Upper lobe of left lung (tissue), 4 donors: ENCODE results near the gene KSR2.

Experiments
- EP300 ChIP-seq, 4 donors: sonication (generic); formaldehyde crosslinking; IDR thresholded peaks; one replicate each; pipeline ENCODE4 v1.5.1; 2017; ENCODE audit warnings: antibody characterized with exemption in 4 of 4, control low read depth in 2 of 4
- POLR2AphosphoS5 ChIP-seq, 2 donors: sonication (generic); formaldehyde crosslinking; IDR thresholded peaks; one replicate each; pipeline ENCODE4 v1.5.1; 2017; ENCODE audit warnings: antibody characterized with exemption in 2 of 2
- TF ChIP-seq, protein P1 (sequence below), 6 experiments: fragments of 450-650 bp in 4 of 6; fragments of 200-600 bp in 2 of 6; sonication (generic) in 2 of 6; IDR thresholded peaks; one replicate each; pipeline ENCODE4 v1.5.1; 2016 to 2019; ENCODE audit warnings: antibody characterized with exemption in 6 of 6

DNA sequence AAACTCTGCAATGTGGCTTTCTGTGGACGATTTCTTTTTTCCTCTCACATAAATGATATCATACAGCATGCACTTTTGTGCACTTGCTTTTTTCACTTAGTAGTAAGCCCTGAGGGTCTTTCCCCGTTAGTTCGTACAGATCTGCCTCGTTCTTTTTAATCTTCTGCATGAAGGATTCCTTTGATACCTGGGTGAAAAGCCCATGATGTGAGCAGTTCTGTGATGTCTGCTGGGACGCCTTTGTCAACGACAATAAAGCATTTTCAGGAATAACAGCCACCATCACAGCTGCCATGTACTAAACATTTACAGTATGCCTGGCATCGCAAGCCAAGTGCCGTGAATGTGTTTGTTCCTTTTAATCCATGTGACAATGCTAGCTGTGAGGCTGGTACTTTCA lies 99.2 kb downstream of the KSR2 start:
- TF ChIP-seq EP300 (IDR thresholded peaks at IDR 0.05) (no peak), POLR2AphosphoS5 (IDR thresholded peaks at IDR 0.05) (no peak)
- TF ChIP-seq, protein P1, sequence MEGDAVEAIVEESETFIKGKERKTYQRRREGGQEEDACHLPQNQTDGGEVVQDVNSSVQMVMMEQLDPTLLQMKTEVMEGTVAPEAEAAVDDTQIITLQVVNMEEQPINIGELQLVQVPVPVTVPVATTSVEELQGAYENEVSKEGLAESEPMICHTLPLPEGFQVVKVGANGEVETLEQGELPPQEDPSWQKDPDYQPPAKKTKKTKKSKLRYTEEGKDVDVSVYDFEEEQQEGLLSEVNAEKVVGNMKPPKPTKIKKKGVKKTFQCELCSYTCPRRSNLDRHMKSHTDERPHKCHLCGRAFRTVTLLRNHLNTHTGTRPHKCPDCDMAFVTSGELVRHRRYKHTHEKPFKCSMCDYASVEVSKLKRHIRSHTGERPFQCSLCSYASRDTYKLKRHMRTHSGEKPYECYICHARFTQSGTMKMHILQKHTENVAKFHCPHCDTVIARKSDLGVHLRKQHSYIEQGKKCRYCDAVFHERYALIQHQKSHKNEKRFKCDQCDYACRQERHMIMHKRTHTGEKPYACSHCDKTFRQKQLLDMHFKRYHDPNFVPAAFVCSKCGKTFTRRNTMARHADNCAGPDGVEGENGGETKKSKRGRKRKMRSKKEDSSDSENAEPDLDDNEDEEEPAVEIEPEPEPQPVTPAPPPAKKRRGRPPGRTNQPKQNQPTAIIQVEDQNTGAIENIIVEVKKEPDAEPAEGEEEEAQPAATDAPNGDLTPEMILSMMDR (IDR thresholded peaks at IDR 0.05): no peak
